Medulla oblongata (tissue), 1 donor: Measurements from ENCODE around the gene OR2AG1.
"Not testable (repeated sequence)": the region's sequence is repeated elsewhere in the genome, so short reads cannot be mapped to it uniquely, and the experiment has no call there.

Experiments used
- DNase-seq: peaks from one replicate; pipeline ENCODE4 v3.0.0-alpha.2; 2015; ENCODE audit errors: extremely low spot score

OR2AG1 gene

GRCh38 chr11:6794639-6795038, 11.8 kb downstream of the OR2AG1 start:
- DNase-seq, result no peak

- DNase-seq, result no peak
Observed at GRCh38 chr11:6799402-6799801, 16.6 kb downstream of the OR2AG1 start, which contains the start of gene OR6A2. OR6A2 (minus strand) TSS chr11:6799689; CDS start chr11:6795708, 3,981 bp downstream.

- DNase-seq, result not testable (repeated sequence)
Observed at GRCh38 chr11:6801075-6801474, 18.3 kb downstream of the OR2AG1 start.

- DNase-seq, result peak; percentile 27
Observed at GRCh38 chr11:6812390-6813005, 29.7 kb downstream of the OR2AG1 start.

GRCh38 chr11:6813656-6814055, 30.8 kb downstream of the OR2AG1 start:
- no peak for DNase-seq

- DNase-seq, result no peak
Observed at GRCh38 chr11:6817694-6818093, 34.9 kb downstream of the OR2AG1 start.

GRCh38 chr11:6818967-6819366, 36.1 kb downstream of the OR2AG1 start:
- no peak for DNase-seq

- no peak for DNase-seq
Observed at GRCh38 chr11:6824136-6824823, 41.5 kb downstream of the OR2AG1 start.

GRCh38 chr11:6825231-6825744, 42.5 kb downstream of the OR2AG1 start:
- DNase-seq, result no peak

- no peak for DNase-seq
Observed at GRCh38 chr11:6828103-6828502, 45.3 kb downstream of the OR2AG1 start.

- no peak for DNase-seq
Observed at GRCh38 chr11:6833356-6833755, 50.5 kb downstream of the OR2AG1 start.

- DNase-seq, result peak; percentile 3
Observed at GRCh38 chr11:6834021-6834420, 51.2 kb downstream of the OR2AG1 start.
